IMR-90 (cell line): ENCODE results near the gene PDYN. TPM values are rescaled to one million over a fixed set of nuclear protein-coding genes. Genes with fewer than 3 reads are reported as not detected.

Experiments used
- ATAC-seq: fragments of 200-7000 bp; cut with Tn5 transposase; 2 replicates; pipeline ENCODE4 v1.9.1; 2020; ENCODE audit warnings: low read depth, mild to moderate bottlenecking, moderate library complexity
- BruUV-seq: library from RNA; stranded (reverse); fragments of 400-500 nt; replicated peaks from 2 replicates; lab custom pipeline; 2021; lab: Mats Ljungman, UMichigan
- CTCF ChIA-PET: fragments of 300-600 bp; formaldehyde crosslinking; extraction: SDS; loops from one replicate; lab custom pipeline; 2021; ENCODE audit warnings: antibody characterized with exemption; lab: Yijun Ruan, JAX
- POLR2A ChIA-PET: fragments of 300-600 bp; sonication (Branson Sonifier 250); formaldehyde crosslinking; loops from one replicate; lab custom pipeline; 2022; ENCODE audit warnings: antibody characterized with exemption; ENCODE audit not compliant: unreplicated experiment; lab: Charles Lee
- DNase-seq: peaks from one replicate; pipeline ENCODE4 v3.0.0; 2013
- H2AFZ ChIP-seq: replicated peaks from 2 replicates; pipeline ENCODE3; 2013; ENCODE audit warnings: low read length, mild to moderate bottlenecking; ENCODE audit not compliant: poor library complexity
- H2AK5ac ChIP-seq: 2 replicates; pipeline ENCODE4 v1.6.1; 2013; ENCODE audit warnings: low read depth, low read length, inconsistent platforms
- H2AK9ac ChIP-seq: replicated peaks from 2 replicates; pipeline ENCODE3; 2013; ENCODE audit warnings: mild to moderate bottlenecking, low read depth, low read length, moderate library complexity; ENCODE audit not compliant: poor library complexity
- H2BK120ac ChIP-seq: 2 replicates; pipeline ENCODE4 v1.6.1; 2013; ENCODE audit warnings: low read depth, low read length, inconsistent platforms
- H2BK15ac ChIP-seq: 3 replicates; pipeline ENCODE4 v1.6.1; 2013; ENCODE audit warnings: low read depth, low read length, inconsistent platforms
- H2BK20ac ChIP-seq: 2 replicates; pipeline ENCODE4 v1.6.1; 2013; ENCODE audit warnings: low read depth, mild to moderate bottlenecking, inconsistent platforms, low read length, moderate library complexity
- H2BK5ac ChIP-seq: 2 replicates; pipeline ENCODE4 v1.6.1; 2013; ENCODE audit warnings: mild to moderate bottlenecking, low read depth, low read length, inconsistent platforms; ENCODE audit not compliant: poor library complexity, severe bottlenecking
- H3K14ac ChIP-seq: replicated peaks from 2 replicates; pipeline ENCODE4 v1.6.1; 2013; ENCODE audit warnings: low read depth, low read length, inconsistent platforms
- H3K18ac ChIP-seq: 2 replicates; pipeline ENCODE4 v1.6.1; 2013; ENCODE audit warnings: low read depth, low read length, control low read depth
- H3K23ac ChIP-seq: 2 replicates; pipeline ENCODE4 v1.6.1; 2013; ENCODE audit warnings: low read depth, low read length, inconsistent platforms
- H3K27ac ChIP-seq: 2 replicates; pipeline ENCODE4 v1.5.1; 2013; ENCODE audit warnings: mild to moderate bottlenecking, control low read depth, low read length; ENCODE audit not compliant: insufficient read depth
- H3K27me3 ChIP-seq: 2 replicates; pipeline ENCODE4 v1.6.1; 2013; ENCODE audit warnings: low read length; ENCODE audit not compliant: control insufficient read depth, insufficient read depth
- H3K36me3 ChIP-seq: 2 replicates; pipeline ENCODE4 v1.6.1; 2013; ENCODE audit warnings: low read length, mixed read lengths; ENCODE audit not compliant: control insufficient read depth, insufficient read depth
- H3K4ac ChIP-seq: 2 replicates; pipeline ENCODE4 v1.6.1; 2013; ENCODE audit warnings: low read depth, low read length, inconsistent platforms
- H3K4me1 ChIP-seq: 2 replicates; pipeline ENCODE4 v1.6.1; 2013; ENCODE audit warnings: low read length, mixed read lengths; ENCODE audit not compliant: control insufficient read depth, insufficient read depth
- H3K4me2 ChIP-seq: 2 replicates; pipeline ENCODE4 v1.6.1; 2013; ENCODE audit warnings: low read depth, mild to moderate bottlenecking, control low read depth, low read length, moderate library complexity
- H3K4me3 ChIP-seq: 2 replicates; pipeline ENCODE4 v1.5.1; 2013; ENCODE audit warnings: low read depth, mild to moderate bottlenecking, control low read depth, low read length, moderate library complexity; ENCODE audit not compliant: insufficient read depth
- H3K56ac ChIP-seq: 2 replicates; pipeline ENCODE4 v1.6.1; 2013; ENCODE audit warnings: low read length, inconsistent platforms; ENCODE audit not compliant: insufficient read depth; ENCODE audit errors: extremely low read depth
- H3K79me1 ChIP-seq, 2 experiments: 2 replicates each; pipeline ENCODE4 v1.6.1; 2013; ENCODE audit warnings: low read length in 2 of 2, inconsistent platforms in 1 of 2, low read depth in 1 of 2
- H3K9ac ChIP-seq: 2 replicates; pipeline ENCODE4 v1.6.1; 2013; ENCODE audit warnings: low read depth, low read length, control low read depth
- H3K9me1 ChIP-seq: 2 replicates; pipeline ENCODE4 v1.6.1; 2013; ENCODE audit warnings: low read length, inconsistent platforms; ENCODE audit not compliant: insufficient read depth
- H3K9me3 ChIP-seq: 2 replicates; pipeline ENCODE4 v1.6.1; 2013; ENCODE audit warnings: low read length; ENCODE audit not compliant: control insufficient read depth, insufficient read depth
- H4K20me1 ChIP-seq: 2 replicates; pipeline ENCODE4 v1.6.1; 2013; ENCODE audit warnings: low read length, inconsistent platforms; ENCODE audit not compliant: insufficient read depth
- H4K5ac ChIP-seq: 2 replicates; pipeline ENCODE4 v1.6.1; 2013; ENCODE audit warnings: mild to moderate bottlenecking, low read depth, low read length, control low read depth
- H4K8ac ChIP-seq, 2 experiments: 2 replicates each; pipeline ENCODE4 v1.6.1; 2013; ENCODE audit warnings: low read depth in 2 of 2, low read length in 2 of 2, control low read depth in 1 of 2, inconsistent platforms in 1 of 2
- H4K91ac ChIP-seq: 2 replicates; pipeline ENCODE4 v1.6.1; 2013; ENCODE audit warnings: low read depth, low read length, inconsistent platforms; ENCODE audit not compliant: insufficient read depth
- BHLHE40 ChIP-seq: fragments of 150-350 bp; IDR thresholded peaks from 2 replicates; pipeline ENCODE4 v1.6.1; 2016; ENCODE audit warnings: mild to moderate bottlenecking, low read depth, low read length
- MAZ ChIP-seq: IDR thresholded peaks from 2 replicates; pipeline ENCODE4 v1.6.1; 2012; ENCODE audit warnings: low read depth, mild to moderate bottlenecking, low read length, improper control_type of control experiment, moderate library complexity, borderline replicate concordance
- MXI1 ChIP-seq: IDR thresholded peaks from 2 replicates; pipeline ENCODE4 v1.6.1; 2012; ENCODE audit warnings: low read depth, mild to moderate bottlenecking, low read length, moderate library complexity, borderline replicate concordance
- NFE2L2 ChIP-seq: fragments of 150-350 bp; IDR thresholded peaks from 2 replicates; pipeline ENCODE4 v1.6.1; 2016; ENCODE audit warnings: low read depth, mild to moderate bottlenecking, low read length
- POLR2A ChIP-seq: IDR thresholded peaks from 2 replicates; pipeline ENCODE4 v1.6.1; 2012; ENCODE audit warnings: mild to moderate bottlenecking, low read depth, low read length
- RAD21 ChIP-seq: IDR thresholded peaks from 2 replicates; pipeline ENCODE4 v1.6.1; 2012; ENCODE audit warnings: low read length, improper control_type of control experiment
- RCOR1 ChIP-seq: IDR thresholded peaks from 2 replicates; pipeline ENCODE4 v1.6.1; 2012; ENCODE audit warnings: mild to moderate bottlenecking, low read length, improper control_type of control experiment; ENCODE audit not compliant: insufficient replicate concordance
- RFX5 ChIP-seq: IDR thresholded peaks from 2 replicates; pipeline ENCODE4 v1.8.0; 2012; ENCODE audit warnings: low read depth, mild to moderate bottlenecking, low read length, moderate library complexity
- SMC3 ChIP-seq: fragments of 150-350 bp; IDR thresholded peaks from 2 replicates; pipeline ENCODE4 v1.6.1; 2016; ENCODE audit warnings: low read depth, mild to moderate bottlenecking, antibody characterized with exemption, low read length, moderate library complexity
- WGBS, 2 experiments: methylation state at CpG; one replicate each; pipeline versions ENCODE4 v1.1.5 to v1.1.7; 2013; ENCODE audit warnings: missing lambda C conversion rate in 2 of 2; ENCODE audit not compliant: insufficient read length in 1 of 2; ENCODE audit errors: extremely low coverage in 2 of 2; 5-methylcytosine and 5-hydroxymethylcytosine counted together
- dilution Hi-C: fragments of 300-500 bp; cut with HindIII; formaldehyde crosslinking; loops from one replicate; pipeline ENCODE4 v1.14.3; 2018; ENCODE audit warnings: low sequenced_read_pairs; ENCODE audit not compliant: unreplicated experiment
- in situ Hi-C: fragments of 300-500 bp; cut with MboI; formaldehyde crosslinking; loops from 3 replicates; pipeline ENCODE4 v1.14.3; 2019; ENCODE audit warnings: low sequenced_read_pairs, inconsistent platforms, mixed read lengths
- intact Hi-C: fragments of 100-400 bp; cut with micrococcal nuclease; formaldehyde crosslinking; loops from 2 replicates; pipeline ENCODE4 v1.10.0; 2022
- polyA plus RNA-seq, 3 experiments: library from polyadenylated mRNA; depleted of rRNA; stranded (reverse); fragments of >200 nt; gene quantifications; 2 replicates each; pipeline ENCODE4 v1.2.3, GENCODE V29; 2012; ENCODE audit warnings: low replicate concordance in 1 of 3
- total RNA-seq: library from RNA; depleted of rRNA; stranded (reverse); fragments of >200 nt; gene quantifications from 2 replicates; pipeline ENCODE4 v1.2.3, GENCODE V29; 2012
- TF ChIP-seq, protein P1 (sequence below): conservative IDR thresholded peaks from 2 replicates; pipeline ENCODE4 v1.5.1; 2012; ENCODE audit warnings: mild to moderate bottlenecking, low read depth, low read length, improper control_type of control experiment
- TF ChIP-seq, protein P2 (sequence below): fragments of 150-350 bp; IDR thresholded peaks from 2 replicates; pipeline ENCODE4 v1.6.1; 2017; ENCODE audit warnings: mild to moderate bottlenecking, antibody characterized with exemption, low read length, low read depth
- TF ChIP-seq, protein P3 (sequence below): fragments of 150-350 bp; IDR thresholded peaks from 2 replicates; pipeline ENCODE4 v1.6.1; 2016; ENCODE audit warnings: low read depth, mild to moderate bottlenecking, low read length, moderate library complexity, borderline replicate concordance

The PDYN gene
- total and polyA plus RNA-seq, 2 of the 4 experiments (the other 2 are of a cell fraction), result not detected

DNA sequence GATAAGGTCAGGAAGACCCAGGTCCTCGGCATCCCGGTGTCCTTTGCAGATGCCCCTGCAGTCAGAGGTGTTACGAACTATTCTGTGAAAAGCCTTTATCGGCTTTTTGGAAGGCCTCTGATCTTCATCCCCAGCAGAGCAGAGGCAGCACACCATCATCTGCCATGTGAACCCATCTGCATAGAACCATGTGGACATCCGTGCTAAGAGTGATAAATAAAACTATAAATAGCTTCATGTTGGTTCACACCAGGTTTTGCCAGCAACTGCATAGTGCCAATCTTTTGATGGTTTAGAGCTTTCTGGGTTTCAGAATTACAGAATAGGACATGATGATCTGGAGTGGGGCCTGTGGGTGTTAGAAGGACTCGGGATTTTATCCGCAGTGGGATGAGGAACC, 65.1 kb downstream of the PDYN start:
- no peak overlapping the region for H3K23ac ChIP-seq
- DNase-seq, result no peak
- H2AK9ac ChIP-seq, result no peak overlapping the region
- H4K5ac ChIP-seq, result no peak overlapping the region
- no peak overlapping the region for H4K8ac ChIP-seq
- ChIA-PET CTCF (no interaction called here), POLR2A (interaction anchor here (0.5 kb wide), 1 partner anchor 30 kb away, joined by 4 read pairs; no protein-coding TSS in a partner anchor)
- ATAC-seq, result no peak
- no peak overlapping the region for H2AFZ ChIP-seq
- H3K18ac ChIP-seq, result no peak overlapping the region
- H2BK120ac ChIP-seq, result no peak overlapping the region
- H3K14ac ChIP-seq, result no peak overlapping the region
- no peak overlapping the region for H4K91ac ChIP-seq
- H2BK15ac ChIP-seq, result no peak overlapping the region
- in situ Hi-C loops (no loop called here), intact Hi-C loops (no loop called here), dilution Hi-C loops (no loop called here)
- peaks cover 12% of the 10 kb centered on the region; the same call in 1 of the 2 replicates for H3K9me1 ChIP-seq
- H3K27me3 ChIP-seq, result no peaks in the 10 kb centered on the region
- H3K56ac ChIP-seq, result no peak overlapping the region
- H3K9me3 ChIP-seq, result no peaks in the 10 kb centered on the region
- no peak overlapping the region for H3K9ac ChIP-seq
- peaks cover 26% of the 10 kb centered on the region for H3K36me3 ChIP-seq
- no peak overlapping the region for H2AK5ac ChIP-seq
- H3K4me3 ChIP-seq, result no peak overlapping the region
- H3K4me2 ChIP-seq, result no peak overlapping the region
- H4K20me1 ChIP-seq, result peaks cover 5% of the 10 kb centered on the region; the same call in 1 of the 2 replicates
- no peak for TF ChIP-seq BHLHE40
- TF ChIP-seq POLR2A, result no peak
- TF ChIP-seq NFE2L2, result no peak
- TF ChIP-seq, protein P1, sequence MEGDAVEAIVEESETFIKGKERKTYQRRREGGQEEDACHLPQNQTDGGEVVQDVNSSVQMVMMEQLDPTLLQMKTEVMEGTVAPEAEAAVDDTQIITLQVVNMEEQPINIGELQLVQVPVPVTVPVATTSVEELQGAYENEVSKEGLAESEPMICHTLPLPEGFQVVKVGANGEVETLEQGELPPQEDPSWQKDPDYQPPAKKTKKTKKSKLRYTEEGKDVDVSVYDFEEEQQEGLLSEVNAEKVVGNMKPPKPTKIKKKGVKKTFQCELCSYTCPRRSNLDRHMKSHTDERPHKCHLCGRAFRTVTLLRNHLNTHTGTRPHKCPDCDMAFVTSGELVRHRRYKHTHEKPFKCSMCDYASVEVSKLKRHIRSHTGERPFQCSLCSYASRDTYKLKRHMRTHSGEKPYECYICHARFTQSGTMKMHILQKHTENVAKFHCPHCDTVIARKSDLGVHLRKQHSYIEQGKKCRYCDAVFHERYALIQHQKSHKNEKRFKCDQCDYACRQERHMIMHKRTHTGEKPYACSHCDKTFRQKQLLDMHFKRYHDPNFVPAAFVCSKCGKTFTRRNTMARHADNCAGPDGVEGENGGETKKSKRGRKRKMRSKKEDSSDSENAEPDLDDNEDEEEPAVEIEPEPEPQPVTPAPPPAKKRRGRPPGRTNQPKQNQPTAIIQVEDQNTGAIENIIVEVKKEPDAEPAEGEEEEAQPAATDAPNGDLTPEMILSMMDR, result no peak
- TF ChIP-seq SMC3, result no peak
- no peak for TF ChIP-seq MAZ
- no peak for TF ChIP-seq RFX5
- TF ChIP-seq RAD21, result no peak
- TF ChIP-seq, protein P2, sequence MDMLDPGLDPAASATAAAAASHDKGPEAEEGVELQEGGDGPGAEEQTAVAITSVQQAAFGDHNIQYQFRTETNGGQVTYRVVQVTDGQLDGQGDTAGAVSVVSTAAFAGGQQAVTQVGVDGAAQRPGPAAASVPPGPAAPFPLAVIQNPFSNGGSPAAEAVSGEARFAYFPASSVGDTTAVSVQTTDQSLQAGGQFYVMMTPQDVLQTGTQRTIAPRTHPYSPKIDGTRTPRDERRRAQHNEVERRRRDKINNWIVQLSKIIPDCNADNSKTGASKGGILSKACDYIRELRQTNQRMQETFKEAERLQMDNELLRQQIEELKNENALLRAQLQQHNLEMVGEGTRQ, result no peak
- TF ChIP-seq RCOR1, result no peak
- TF ChIP-seq MXI1, result no peak
- TF ChIP-seq, protein P3, sequence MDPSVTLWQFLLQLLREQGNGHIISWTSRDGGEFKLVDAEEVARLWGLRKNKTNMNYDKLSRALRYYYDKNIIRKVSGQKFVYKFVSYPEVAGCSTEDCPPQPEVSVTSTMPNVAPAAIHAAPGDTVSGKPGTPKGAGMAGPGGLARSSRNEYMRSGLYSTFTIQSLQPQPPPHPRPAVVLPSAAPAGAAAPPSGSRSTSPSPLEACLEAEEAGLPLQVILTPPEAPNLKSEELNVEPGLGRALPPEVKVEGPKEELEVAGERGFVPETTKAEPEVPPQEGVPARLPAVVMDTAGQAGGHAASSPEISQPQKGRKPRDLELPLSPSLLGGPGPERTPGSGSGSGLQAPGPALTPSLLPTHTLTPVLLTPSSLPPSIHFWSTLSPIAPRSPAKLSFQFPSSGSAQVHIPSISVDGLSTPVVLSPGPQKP, result no peak
- peaks cover 8% of the 10 kb centered on the region for H3K4me1 ChIP-seq
- no peak overlapping the region for H3K27ac ChIP-seq
- 62% methylated on average over 3 of the region's 7 CpGs; no CpG with 5 or more reads in 1 of the 2 experiments for WGBS, 2 experiments
- no peak overlapping the region for H2BK20ac ChIP-seq
- no peak overlapping the region for H2BK5ac ChIP-seq
- no peak overlapping the region for H3K4ac ChIP-seq
- BruUV-seq, result no TSS peak
- peaks cover 0 to 3% of the 10 kb centered on the region in 2 experiments; a peak in 1 of 4 replicates for H3K79me1 ChIP-seq
